ENCODE results near the gene FCN3. TPM values are rescaled to one million over a fixed set of nuclear protein-coding genes. Genes with fewer than 3 reads are reported as not detected.

Gene FCN3
- total and polyA plus RNA-seq, 2 donors, result 4.5 TPM; not detected in 1

GRCh38 chr1:27380766-27381733 is 6.4 kb upstream of the FCN3 start:
- H3K36me3 ChIP-seq (ENCODE audit: insufficient read depth), result no peaks in the 10 kb centered on the region
- H3K27ac ChIP-seq (ENCODE audit: low read depth), result no peak overlapping the region
- WGBS, result 84% methylated on average over 12 of the region's 12 CpGs
- H3K4me3 ChIP-seq (ENCODE audit: low read depth, low read length), result no peak overlapping the region
- H3K4me1 ChIP-seq (ENCODE audit: insufficient read depth), result no peaks in the 10 kb centered on the region
- no peak for DNase-seq (ENCODE audit: extremely low spot score)

- no peaks in the 10 kb centered on the region for H3K36me3 ChIP-seq (ENCODE audit: insufficient read depth)
- no peak for DNase-seq (ENCODE audit: extremely low spot score)
- no peaks in the 10 kb centered on the region for H3K4me1 ChIP-seq (ENCODE audit: insufficient read depth)
- H3K27ac ChIP-seq (ENCODE audit: low read depth), result no peak overlapping the region
- 88% methylated on average over 4 of the region's 4 CpGs for WGBS
- no peak overlapping the region for H3K4me3 ChIP-seq (ENCODE audit: low read depth, low read length)
These were observed 5.6 kb upstream of the FCN3 start for GRCh38 chr1:27380224-27380623.

DNA sequence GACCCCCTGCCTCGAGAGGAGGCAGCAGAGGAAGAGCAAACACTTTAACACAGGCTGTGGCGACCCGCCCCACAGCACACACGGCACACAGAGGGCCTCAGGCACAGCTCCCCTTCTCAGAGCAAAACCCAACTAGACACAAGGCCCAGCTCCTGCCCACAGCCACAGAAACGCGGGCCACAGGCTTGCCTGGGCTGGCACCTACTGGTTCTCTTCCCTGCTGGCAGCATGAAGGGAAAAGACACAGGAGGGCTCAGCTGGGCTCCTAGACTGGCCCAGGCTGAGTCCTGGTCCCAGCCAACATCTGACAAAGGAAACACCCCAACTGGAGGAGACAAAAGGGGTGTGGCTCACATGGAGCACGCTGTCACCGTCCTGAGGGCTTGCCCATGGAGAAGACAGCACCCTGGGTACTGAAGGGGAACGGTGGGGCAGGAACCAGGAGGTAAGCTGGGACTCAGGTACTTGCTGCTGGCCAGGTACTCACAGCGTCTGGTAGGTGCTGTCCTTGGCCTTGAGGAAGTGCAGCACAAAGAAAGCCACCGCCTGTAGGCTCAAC is 5.0 kb upstream of the FCN3 start:
- H3K27ac ChIP-seq (ENCODE audit: low read depth), result no peak overlapping the region
- no peak overlapping the region for H3K4me3 ChIP-seq (ENCODE audit: low read depth, low read length)
- 80% methylated on average over 11 of the region's 11 CpGs for WGBS
- DNase-seq (ENCODE audit: extremely low spot score), result no peak
- no peaks in the 10 kb centered on the region for H3K4me1 ChIP-seq (ENCODE audit: insufficient read depth)
- H3K36me3 ChIP-seq (ENCODE audit: insufficient read depth), result no peaks in the 10 kb centered on the region

- 84% methylated on average over 12 of the region's 12 CpGs for WGBS
- Histone ChIP-seq H3K4me3 (ENCODE audit: low read depth, low read length) (no peak overlapping the region), H3K4me1 (ENCODE audit: insufficient read depth) (no peaks in the 10 kb centered on the region), H3K36me3 (ENCODE audit: insufficient read depth) (no peaks in the 10 kb centered on the region), H3K27ac (ENCODE audit: low read depth) (no peak overlapping the region)
- DNase-seq (ENCODE audit: extremely low spot score), result no peak
These were observed 3.3 kb upstream of the FCN3 start for GRCh38 chr1:27377760-27378495.

- Histone ChIP-seq H3K4me1 (ENCODE audit: insufficient read depth) (no peaks in the 10 kb centered on the region), H3K4me3 (ENCODE audit: low read depth, low read length) (no peak overlapping the region), H3K27ac (ENCODE audit: low read depth) (no peak overlapping the region), H3K36me3 (ENCODE audit: insufficient read depth) (no peaks in the 10 kb centered on the region)
- no peak for DNase-seq (ENCODE audit: extremely low spot score)
- WGBS, result 91% methylated on average over 11 of the region's 11 CpGs
These were observed 1.6 kb downstream of the FCN3 start for GRCh38 chr1:27372808-27373690.

- Histone ChIP-seq H3K4me1 (ENCODE audit: insufficient read depth) (no peaks in the 10 kb centered on the region), H3K36me3 (ENCODE audit: insufficient read depth) (no peaks in the 10 kb centered on the region), H3K27ac (ENCODE audit: low read depth) (no peak overlapping the region), H3K4me3 (ENCODE audit: low read depth, low read length) (no peak overlapping the region)
- no peak for DNase-seq (ENCODE audit: extremely low spot score)
- WGBS, result 88% methylated on average over 19 of the region's 19 CpGs
These were observed 2.4 kb downstream of the FCN3 start for GRCh38 chr1:27372022-27372807.

DNA sequence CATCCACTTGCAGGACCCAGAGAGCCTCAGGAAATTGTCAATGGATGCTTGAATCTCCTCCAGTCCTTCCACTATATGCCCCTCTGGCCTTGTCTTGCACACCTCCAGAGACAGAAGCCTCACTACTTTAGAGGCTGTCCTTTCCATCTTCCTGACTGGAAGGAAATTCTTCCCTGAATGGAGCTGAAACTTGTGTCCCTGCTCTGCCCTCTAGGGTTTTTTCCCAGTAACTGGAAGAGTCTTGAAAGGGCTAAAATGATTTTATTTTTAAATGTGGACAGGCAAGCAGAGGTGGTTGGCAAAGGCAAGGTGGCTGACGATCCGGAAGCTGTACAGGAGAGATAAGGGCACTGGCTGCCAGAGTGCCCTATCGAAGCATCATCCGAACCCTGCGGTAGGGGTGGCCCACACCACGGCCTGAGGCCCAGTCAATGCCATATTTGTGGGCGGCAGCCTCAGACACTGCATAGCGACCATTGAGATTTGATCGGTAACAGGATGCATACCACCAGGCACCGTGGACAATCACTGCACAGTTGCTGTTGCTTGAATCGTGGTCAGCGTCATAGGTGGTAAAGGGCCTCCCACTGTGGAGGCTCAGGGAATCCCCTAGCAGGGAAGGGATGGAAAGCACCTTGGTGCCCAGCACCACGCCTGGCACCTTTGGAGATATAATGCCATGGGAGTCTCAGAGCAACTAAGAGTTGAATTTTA is 5.6 kb downstream of the FCN3 start:
- Histone ChIP-seq H3K36me3 (ENCODE audit: insufficient read depth) (no peaks in the 10 kb centered on the region), H3K27ac (ENCODE audit: low read depth) (no peak overlapping the region), H3K4me1 (ENCODE audit: insufficient read depth) (no peaks in the 10 kb centered on the region), H3K4me3 (ENCODE audit: low read depth, low read length) (no peak overlapping the region)
- WGBS, result 76% methylated on average over 13 of the region's 13 CpGs
- no peak for DNase-seq (ENCODE audit: extremely low spot score)

DNA sequence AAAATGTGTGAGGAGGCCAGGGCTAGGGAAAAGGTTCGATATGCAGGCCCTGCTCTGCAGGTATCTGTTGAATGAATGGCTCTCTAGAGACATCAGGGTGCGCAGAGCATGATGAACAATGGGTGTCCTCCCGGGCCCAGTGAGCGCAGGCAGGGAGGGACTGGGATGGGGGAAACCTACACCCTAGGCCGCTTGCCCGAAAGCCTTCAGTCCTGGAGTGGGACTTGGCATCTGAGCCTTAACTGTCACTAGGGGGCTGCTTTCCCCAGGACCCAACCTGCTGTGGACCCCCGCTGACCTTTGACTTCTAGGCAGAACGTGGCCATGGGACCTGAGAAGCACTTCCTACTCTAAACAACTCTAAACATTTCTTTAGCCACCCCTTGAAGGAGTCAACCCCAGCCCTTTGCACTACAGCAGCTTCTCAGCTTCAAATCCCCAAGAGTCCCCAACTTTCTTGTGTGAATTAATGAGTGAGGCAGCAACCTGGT is 7.4 kb downstream of the FCN3 start:
- WGBS, result 33% methylated on average over 8 of the region's 8 CpGs
- Histone ChIP-seq H3K36me3 (ENCODE audit: insufficient read depth) (no peaks in the 10 kb centered on the region), H3K4me1 (ENCODE audit: insufficient read depth) (no peaks in the 10 kb centered on the region), H3K4me3 (ENCODE audit: low read depth, low read length) (peak overlapping the region; percentile 78), H3K27ac (ENCODE audit: low read depth) (peak overlapping the region; percentile 47)
- no peak for DNase-seq (ENCODE audit: extremely low spot score)

DNA sequence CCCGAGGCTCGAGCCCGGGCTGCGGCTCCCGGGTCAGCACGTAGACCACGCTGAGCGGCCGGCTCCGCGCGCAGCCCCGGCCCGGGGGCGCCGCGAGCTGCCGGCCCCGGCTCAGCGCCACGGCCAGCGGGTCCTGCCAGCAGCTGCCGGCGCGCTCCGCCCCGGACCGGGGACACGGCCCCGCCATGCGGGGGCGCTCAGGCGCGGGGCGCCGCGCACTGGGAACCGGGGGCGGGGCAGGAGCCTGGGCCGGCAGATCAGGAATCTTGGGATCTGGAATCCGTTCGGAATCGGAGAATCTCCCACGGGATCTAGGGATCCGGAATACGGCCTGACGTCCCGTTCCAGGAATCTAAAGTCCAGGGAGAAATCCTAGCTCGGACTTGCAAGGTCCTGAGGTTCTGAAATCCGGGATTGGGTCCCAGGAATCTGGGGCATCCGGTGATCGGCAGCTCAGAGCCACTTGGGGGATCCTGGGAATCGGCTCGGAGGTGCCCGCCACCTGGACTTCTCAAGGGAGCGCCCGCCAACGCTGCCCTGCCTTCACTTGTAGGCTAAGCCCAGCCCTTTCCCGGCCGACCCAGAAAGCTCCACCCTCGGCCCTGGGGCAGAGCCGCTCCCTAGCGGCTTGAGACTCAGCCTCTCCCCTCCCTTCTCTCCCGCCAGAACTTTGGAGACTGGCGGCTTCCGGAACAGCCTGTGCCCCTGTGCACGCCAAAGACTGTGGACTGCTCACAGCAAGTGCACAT is 8.0 kb downstream of the FCN3 start, which contains the start of gene MAP3K6:
Gene MAP3K6, minus strand, starts transcription at position 551 of the 749 bp plus-strand sequence. Its CDS starts 364 bp downstream, at position 187.
- Histone ChIP-seq H3K27ac (ENCODE audit: low read depth) (peak within 1 kb of the TSS; percentile 91), H3K4me3 (ENCODE audit: low read depth, low read length) (peak within 1 kb of the TSS; percentile 78), H3K36me3 (ENCODE audit: insufficient read depth) (no peaks in the 10 kb centered on the region), H3K4me1 (ENCODE audit: insufficient read depth) (no peaks in the 10 kb centered on the region)
- under 1% methylated on average over 67 of the region's 67 CpGs for WGBS
- DNase-seq (ENCODE audit: extremely low spot score), result peak; percentile 69

- under 1% methylated on average over 30 of the region's 30 CpGs for WGBS
- DNase-seq (ENCODE audit: extremely low spot score), result no peak
- Histone ChIP-seq H3K4me1 (ENCODE audit: insufficient read depth) (no peaks in the 10 kb centered on the region), H3K27ac (ENCODE audit: low read depth) (peak overlapping the region; percentile 91), H3K4me3 (ENCODE audit: low read depth, low read length) (peak overlapping the region; percentile 78), H3K36me3 (ENCODE audit: insufficient read depth) (no peaks in the 10 kb centered on the region)
These were observed 8.6 kb downstream of the FCN3 start for GRCh38 chr1:27366113-27366410.

DNA sequence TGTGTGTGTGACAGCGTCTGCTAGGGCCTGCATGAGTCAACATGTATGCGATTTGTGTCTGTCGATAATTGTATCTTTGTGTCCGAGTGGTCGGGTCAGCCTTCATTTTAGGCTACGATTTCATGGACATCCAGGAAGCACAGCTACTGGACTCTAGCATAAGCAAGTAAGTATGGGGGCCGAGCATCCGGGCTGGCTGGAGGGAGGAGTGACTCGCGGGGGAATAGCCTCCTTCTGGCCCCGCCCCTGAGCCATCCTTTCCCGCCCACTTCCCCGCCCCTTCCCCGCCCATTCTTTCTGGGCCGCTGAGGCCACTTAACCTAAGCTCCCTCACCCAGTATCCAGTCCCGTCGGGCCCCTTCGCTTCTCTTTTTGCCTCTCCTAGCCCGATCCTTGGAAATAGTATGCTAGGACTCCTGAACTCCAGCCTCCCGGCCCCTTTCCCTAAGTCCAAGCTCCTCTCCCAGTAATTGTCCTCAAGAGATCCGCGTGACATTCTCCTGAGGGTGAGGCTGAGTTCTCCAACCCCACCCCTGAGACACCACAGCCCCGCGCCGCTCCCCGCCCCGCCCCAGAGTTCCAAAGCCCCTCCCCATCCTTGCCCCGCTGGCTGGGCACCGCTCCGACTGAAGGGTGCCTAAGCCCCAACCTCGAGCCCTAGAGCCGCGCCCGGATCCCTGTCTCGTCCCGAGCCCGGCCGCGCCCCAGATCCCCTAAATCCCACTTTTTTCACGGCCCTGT is 9.1 kb downstream of the FCN3 start:
- Histone ChIP-seq H3K27ac (ENCODE audit: low read depth) (peak overlapping the region; percentile 91), H3K36me3 (ENCODE audit: insufficient read depth) (no peaks in the 10 kb centered on the region), H3K4me3 (ENCODE audit: low read depth, low read length) (peak overlapping the region; percentile 78), H3K4me1 (ENCODE audit: insufficient read depth) (no peaks in the 10 kb centered on the region)
- 2% methylated on average over 40 of the region's 40 CpGs for WGBS
- DNase-seq (ENCODE audit: extremely low spot score), result peak; percentile 74
